CD4-positive, alpha-beta T cell (primary cell): Measurements from ENCODE around the gene ANKRD13D. TPM values are rescaled to one million over a fixed set of nuclear protein-coding genes. Genes with fewer than 3 reads are reported as not detected.

ENCODE experiments used
- ATAC-seq: fragments of 200-7000 bp; cut with Tn5 transposase; one replicate; pipeline ENCODE4 v1.10.0; 2022; ENCODE audit warnings: mild to moderate bottlenecking; ENCODE audit not compliant: poor library complexity
- CTCF ChIA-PET: fragments of 350-600 bp; sonication (Branson Sonifier 250); formaldehyde crosslinking; loops from one replicate; lab custom pipeline; 2021; ENCODE audit warnings: antibody characterized with exemption, inconsistent platforms; lab: Charles Lee
- POLR2A ChIA-PET: fragments of 350-600 bp; sonication (Branson Sonifier 250); formaldehyde crosslinking; loops from one replicate; lab custom pipeline; 2021; ENCODE audit warnings: antibody characterized with exemption, inconsistent platforms; lab: Charles Lee
- DNase-seq, 14 experiments: peaks; one replicate each; pipeline ENCODE4 v3.0.0-alpha.2; 2013 to 2020; ENCODE audit warnings: mixed read lengths in 2 of 14
- H3K27ac ChIP-seq, 2 donors: one replicate each; pipeline versions ENCODE4 v1.5.1 to v1.7.0; 2013; ENCODE audit warnings: low read length in 2 of 2, low read depth in 1 of 2, mild to moderate bottlenecking in 1 of 2
- H3K27me3 ChIP-seq, 2 experiments: 1 replicate in 1 of 2; 2 replicates in 1 of 2; pipeline versions ENCODE4 v1.6.1 to v1.7.0; 2013; ENCODE audit warnings: low read length in 2 of 2, control low read depth in 1 of 2, mild to moderate bottlenecking in 1 of 2, moderate library complexity in 1 of 2; ENCODE audit not compliant: insufficient read depth in 2 of 2, control insufficient read depth in 1 of 2
- H3K36me3 ChIP-seq: one replicate; pipeline ENCODE4 v1.6.1; 2013; ENCODE audit warnings: low read length, control low read depth; ENCODE audit not compliant: insufficient read depth
- H3K4me1 ChIP-seq: one replicate; pipeline ENCODE4 v1.6.1; 2013; ENCODE audit warnings: low read length, control low read depth; ENCODE audit not compliant: insufficient read depth
- H3K4me3 ChIP-seq: one replicate; pipeline ENCODE4 v1.5.1; 2013; ENCODE audit warnings: mild to moderate bottlenecking, low read length, moderate library complexity
- H3K9me3 ChIP-seq, 2 experiments: 1 replicate in 1 of 2; 2 replicates in 1 of 2; pipeline versions ENCODE4 v1.6.1 to v1.7.0; 2013; ENCODE audit warnings: low read length in 2 of 2, mild to moderate bottlenecking in 2 of 2, control low read depth in 1 of 2, moderate library complexity in 1 of 2; ENCODE audit not compliant: control insufficient read depth in 1 of 2, insufficient read depth in 1 of 2
- H3K27ac Mint-ChIP-seq: one replicate; pipeline ENCODE4 v1.8.0; 2020; ENCODE audit warnings: mixed read lengths
- H3K27me3 Mint-ChIP-seq: one replicate; pipeline ENCODE4 v1.8.0; 2021; ENCODE audit warnings: mixed read lengths
- H3K36me3 Mint-ChIP-seq: one replicate; pipeline ENCODE4 v1.8.0; 2021; ENCODE audit warnings: low read depth, mixed read lengths
- H3K4me1 Mint-ChIP-seq: one replicate; pipeline ENCODE4 v1.8.0; 2021; ENCODE audit warnings: low read depth, mixed read lengths
- H3K4me3 Mint-ChIP-seq: one replicate; pipeline ENCODE4 v1.8.0; 2020; ENCODE audit warnings: mild to moderate bottlenecking, mixed read lengths
- H3K9me3 Mint-ChIP-seq: one replicate; pipeline ENCODE4 v1.8.0; 2020; ENCODE audit warnings: mixed read lengths
- intact Hi-C, 2 experiments: fragments of 100-400 bp; cut with DNase I in 1 of 2; cut with micrococcal nuclease in 1 of 2; formaldehyde crosslinking; loops; one replicate each; pipeline versions ENCODE4 v1.15.1 to v1.9.0; 2023 to 2025; cut with DNase I, micrococcal nuclease
- total RNA-seq, 174 experiments: library from RNA in 2 of 174; stranded (reverse) in 2 of 174; gene quantifications; one replicate each; pipeline ENCODE4 v1.2.3 and lab custom pipeline; 2021 to 2026
- TF ChIP-seq, protein P1 (sequence below): fragments of 200-600 bp; IDR thresholded peaks from one replicate; pipeline ENCODE4 v1.8.0; 2022; ENCODE audit warnings: antibody characterized with exemption, mild to moderate bottlenecking

ANKRD13D gene
- total RNA-seq, 2 experiments from 2014 or later: 160 to 161 TPM

DNA sequence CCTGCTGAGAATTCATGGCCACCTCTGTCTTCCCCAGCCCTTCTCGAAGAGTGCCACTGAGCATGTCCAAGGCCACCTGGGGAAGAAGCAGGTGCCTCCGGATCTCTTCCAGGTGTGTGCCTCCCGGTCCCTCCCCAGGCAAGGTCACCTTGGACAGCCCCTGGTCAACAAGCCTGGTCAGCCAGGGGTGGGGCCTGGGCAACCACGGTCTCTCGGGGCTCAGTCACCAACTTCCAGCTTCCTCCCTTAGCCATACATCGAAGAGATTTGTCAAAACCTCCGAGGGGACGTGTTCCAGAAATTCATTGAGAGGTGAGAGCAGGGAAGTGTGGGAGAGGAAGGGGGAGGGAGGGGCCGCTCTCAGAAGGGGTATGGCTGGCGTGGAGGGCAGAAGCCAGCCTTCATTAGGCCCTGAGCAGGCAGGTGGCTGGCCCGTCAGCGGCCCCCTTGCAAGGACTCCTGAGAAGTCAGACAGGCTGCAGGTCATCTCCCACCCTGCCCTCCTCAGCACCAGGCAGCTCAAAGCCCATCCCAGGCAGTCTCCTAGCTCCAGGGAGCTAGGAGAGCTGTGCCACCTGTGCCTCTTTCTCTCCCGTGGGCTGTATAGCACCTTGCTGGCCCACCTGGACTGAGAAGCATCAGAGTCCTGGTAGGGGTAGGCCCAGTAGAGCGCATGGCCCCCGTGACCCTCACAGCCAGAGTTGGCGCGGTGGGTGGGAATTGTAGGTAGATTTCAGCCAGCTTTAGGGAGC, 9.3 kb upstream of the ANKRD13D start:
- Mint-ChIP-seq H3K4me3 (peak overlapping the region; percentile 34), H3K4me1 (peaks cover 45% of the 10 kb centered on the region), H3K27ac (peak overlapping the region; percentile 90), H3K9me3 (no peaks in the 10 kb centered on the region), H3K36me3 (peaks cover 86% of the 10 kb centered on the region), H3K27me3 (no peaks in the 10 kb centered on the region)
- intact Hi-C loops: loop anchor here in 1 of 2 experiments (10.0 kb wide), 1 partner anchor 205 kb away; the partner anchor contains the start of gene AIP
- DNase-seq: peak in 1 of 14 experiments; percentile 3
- ChIA-PET CTCF (interaction anchor here (1.2 to 1.6 kb wide), 4 partner anchors 9 to 38 kb away, joined by 3 to 5 read pairs (median 4); partner anchors contain the start of gene ANKRD13D), POLR2A (interaction anchor here (1.5 to 5.3 kb wide), 3 partner anchors 8 to 12 kb away, joined by 3 to 191 read pairs (median 15); partner anchors contain the start of gene ANKRD13D)
- no peak for ATAC-seq
- H3K27me3 ChIP-seq: no peaks in the 10 kb centered on the region
- no peak overlapping the region for H3K4me3 ChIP-seq
- H3K36me3 ChIP-seq: peaks cover 89% of the 10 kb centered on the region
- peaks cover 100% of the 10 kb centered on the region for H3K4me1 ChIP-seq
- no peaks in the 10 kb centered on the region for H3K9me3 ChIP-seq
- TF ChIP-seq, protein P1, sequence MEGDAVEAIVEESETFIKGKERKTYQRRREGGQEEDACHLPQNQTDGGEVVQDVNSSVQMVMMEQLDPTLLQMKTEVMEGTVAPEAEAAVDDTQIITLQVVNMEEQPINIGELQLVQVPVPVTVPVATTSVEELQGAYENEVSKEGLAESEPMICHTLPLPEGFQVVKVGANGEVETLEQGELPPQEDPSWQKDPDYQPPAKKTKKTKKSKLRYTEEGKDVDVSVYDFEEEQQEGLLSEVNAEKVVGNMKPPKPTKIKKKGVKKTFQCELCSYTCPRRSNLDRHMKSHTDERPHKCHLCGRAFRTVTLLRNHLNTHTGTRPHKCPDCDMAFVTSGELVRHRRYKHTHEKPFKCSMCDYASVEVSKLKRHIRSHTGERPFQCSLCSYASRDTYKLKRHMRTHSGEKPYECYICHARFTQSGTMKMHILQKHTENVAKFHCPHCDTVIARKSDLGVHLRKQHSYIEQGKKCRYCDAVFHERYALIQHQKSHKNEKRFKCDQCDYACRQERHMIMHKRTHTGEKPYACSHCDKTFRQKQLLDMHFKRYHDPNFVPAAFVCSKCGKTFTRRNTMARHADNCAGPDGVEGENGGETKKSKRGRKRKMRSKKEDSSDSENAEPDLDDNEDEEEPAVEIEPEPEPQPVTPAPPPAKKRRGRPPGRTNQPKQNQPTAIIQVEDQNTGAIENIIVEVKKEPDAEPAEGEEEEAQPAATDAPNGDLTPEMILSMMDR: no peak
- peak overlapping the region; percentile 76 to 97 for H3K27ac ChIP-seq

DNA sequence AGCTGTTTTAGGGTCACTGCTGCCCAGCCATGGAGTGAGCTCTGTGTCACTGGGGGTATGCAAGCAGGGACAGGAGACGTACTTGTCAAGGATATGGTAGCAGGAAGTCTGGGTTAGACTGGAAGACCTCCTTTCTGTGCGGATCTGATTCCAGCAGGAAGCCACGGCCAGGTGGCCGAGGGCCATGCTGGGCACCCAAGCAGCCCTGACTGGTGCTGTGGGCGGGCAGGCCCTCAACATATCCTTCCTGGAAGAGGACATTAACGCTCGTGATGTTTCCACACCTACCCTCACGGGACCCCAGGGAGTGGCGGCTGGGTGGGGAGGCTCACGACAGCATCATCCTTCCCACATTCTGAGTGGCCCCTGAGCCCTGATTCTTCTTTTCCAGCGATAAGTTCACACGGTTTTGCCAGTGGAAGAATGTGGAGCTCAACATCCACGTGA, 8.7 kb upstream of the ANKRD13D start:
- DNase-seq (peak in 1 of 14 experiments; percentile 3), ATAC-seq (no peak)
- no peak overlapping the region for H3K4me3 Mint-ChIP-seq
- peaks cover 42% of the 10 kb centered on the region for H3K4me1 Mint-ChIP-seq
- no peaks in the 10 kb centered on the region for H3K9me3 Mint-ChIP-seq
- ChIA-PET CTCF (interaction anchor here (1.2 to 1.6 kb wide), 4 partner anchors 8 to 37 kb away, joined by 3 to 5 read pairs (median 4); partner anchors contain the start of gene ANKRD13D), POLR2A (interaction anchor here (1.5 to 5.3 kb wide), 3 partner anchors 7 to 12 kb away, joined by 3 to 191 read pairs (median 15); partner anchors contain the start of gene ANKRD13D)
- Histone ChIP-seq H3K36me3 (peaks cover 89% of the 10 kb centered on the region), H3K4me3 (no peak overlapping the region), H3K4me1 (peaks cover 100% of the 10 kb centered on the region), H3K27ac (peak overlapping the region; percentile 76 to 97), H3K27me3 (no peaks in the 10 kb centered on the region), H3K9me3 (no peaks in the 10 kb centered on the region)
- H3K27me3 Mint-ChIP-seq: no peaks in the 10 kb centered on the region
- peaks cover 91% of the 10 kb centered on the region for H3K36me3 Mint-ChIP-seq
- peak overlapping the region; percentile 90 for H3K27ac Mint-ChIP-seq
- TF ChIP-seq, protein P1: no peak
- intact Hi-C loops: loop anchor here in 1 of 2 experiments (10.0 kb wide), 1 partner anchor 204 kb away; the partner anchor contains the start of gene AIP

DNA sequence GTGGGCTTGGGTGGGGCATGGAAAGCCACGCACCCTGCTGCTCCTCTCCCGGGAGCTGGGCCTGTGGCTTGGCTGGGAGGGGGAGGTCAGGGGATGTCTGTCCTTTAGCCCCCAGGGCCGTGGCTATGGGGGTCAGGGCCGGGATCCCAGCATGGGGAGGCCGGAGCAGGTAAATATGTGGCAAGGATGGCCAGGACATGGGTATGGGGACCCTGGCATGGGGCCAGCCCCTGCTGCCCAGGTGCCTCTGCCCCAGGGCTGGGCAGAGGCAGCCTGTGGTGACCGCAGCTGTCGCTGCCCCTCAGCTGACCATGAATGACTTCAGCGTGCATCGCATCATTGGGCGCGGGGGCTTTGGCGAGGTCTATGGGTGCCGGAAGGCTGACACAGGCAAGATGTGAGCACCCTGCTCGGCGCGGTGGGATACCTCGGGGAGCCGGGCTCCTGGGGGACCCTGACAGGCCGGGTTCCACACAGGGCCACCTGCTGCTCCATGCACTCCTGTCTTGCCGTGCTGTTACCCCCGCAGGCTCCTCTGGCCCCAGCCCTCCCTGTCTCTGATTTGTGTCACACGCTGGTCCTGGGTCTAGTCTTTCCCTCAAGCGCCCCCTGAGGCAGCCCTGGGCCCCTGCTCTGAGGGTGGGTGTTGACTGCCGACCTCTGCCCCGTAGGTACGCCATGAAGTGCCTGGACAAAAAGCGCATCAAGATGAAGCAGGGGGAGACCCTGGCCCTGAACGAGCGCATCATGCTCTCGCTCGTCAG, 8.1 kb upstream of the ANKRD13D start:
- no peak overlapping the region for H3K4me3 Mint-ChIP-seq
- TF ChIP-seq, protein P1: no peak
- ChIA-PET CTCF (interaction anchor here (1.2 to 1.6 kb wide), 4 partner anchors 8 to 37 kb away, joined by 3 to 5 read pairs (median 4); partner anchors contain the start of gene ANKRD13D), POLR2A (interaction anchor here (1.5 to 1.8 kb wide), 2 partner anchors 11 to 13 kb away, joined by 3 to 15 read pairs; no protein-coding TSS in a partner anchor)
- H3K36me3 Mint-ChIP-seq: peaks cover 90% of the 10 kb centered on the region
- ATAC-seq (no peak), DNase-seq (peak in 2 of 14 experiments; percentile 1)
- H3K36me3 ChIP-seq: peaks cover 89% of the 10 kb centered on the region
- intact Hi-C loops: loop anchor here in 1 of 2 experiments (10.0 kb wide), 1 partner anchor 204 kb away; the partner anchor contains the start of gene AIP
- no peaks in the 10 kb centered on the region for H3K27me3 ChIP-seq
- H3K27ac ChIP-seq: peak overlapping the region; percentile 76 to 97
- no peaks in the 10 kb centered on the region for H3K27me3 Mint-ChIP-seq
- H3K4me1 ChIP-seq: peaks cover 100% of the 10 kb centered on the region
- peak overlapping the region; percentile 90 for H3K27ac Mint-ChIP-seq
- H3K4me3 ChIP-seq: no peak overlapping the region
- H3K9me3 ChIP-seq: no peaks in the 10 kb centered on the region
- H3K4me1 Mint-ChIP-seq: peaks cover 36% of the 10 kb centered on the region
- no peaks in the 10 kb centered on the region for H3K9me3 Mint-ChIP-seq
